Endodermal cell (in vitro differentiated cells): ENCODE results near the gene EPHB1. TPM values are rescaled to one million over a fixed set of nuclear protein-coding genes. Genes with fewer than 3 reads are reported as not detected.
A peak's percentile ranks its signal among the peaks of the same experiment; 100 is the strongest.
"Not testable (repeated sequence)": the region's sequence is repeated elsewhere in the genome, so short reads cannot be mapped to it uniquely, and the experiment has no call there.

Experiments
- DNase-seq: peaks from one replicate; pipeline ENCODE4 v3.0.0-alpha.2; 2017
- H3K27ac ChIP-seq: 2 replicates; pipeline ENCODE4 v1.5.1; 2013; ENCODE audit warnings: mild to moderate bottlenecking, low read depth, low read length, moderate library complexity
- H3K27me3 ChIP-seq: 2 replicates; pipeline ENCODE4 v1.6.1; 2013; ENCODE audit warnings: mild to moderate bottlenecking, low read length, moderate library complexity; ENCODE audit not compliant: insufficient read depth, control insufficient read depth, poor library complexity, severe bottlenecking
- H3K36me3 ChIP-seq: 2 replicates; pipeline ENCODE4 v1.7.0; 2013; ENCODE audit warnings: mild to moderate bottlenecking, low read length, moderate library complexity; ENCODE audit not compliant: control insufficient read depth, insufficient read depth
- H3K4me1 ChIP-seq: one replicate; pipeline ENCODE4 v1.7.0; 2013; ENCODE audit warnings: low read length; ENCODE audit not compliant: control insufficient read depth, insufficient read depth
- H3K4me3 ChIP-seq: 2 replicates; pipeline ENCODE4 v1.5.1; 2013; ENCODE audit warnings: mild to moderate bottlenecking, low read length, moderate library complexity
- H3K9ac ChIP-seq: 2 replicates; pipeline ENCODE4 v1.6.1; 2013; ENCODE audit warnings: mild to moderate bottlenecking, low read length, moderate library complexity; ENCODE audit not compliant: poor library complexity, severe bottlenecking; ENCODE audit errors: extremely low read depth
- H3K9me3 ChIP-seq: 2 replicates; pipeline ENCODE4 v1.6.1; 2013; ENCODE audit warnings: mild to moderate bottlenecking, low read length, moderate library complexity; ENCODE audit not compliant: control insufficient read depth
- H3K27ac Mint-ChIP-seq: 2 replicates; pipeline ENCODE4 v1.8.0; 2020; ENCODE audit warnings: mixed read lengths
- H3K27me3 Mint-ChIP-seq: 2 replicates; pipeline ENCODE4 v1.8.0; 2021; ENCODE audit warnings: mild to moderate bottlenecking, mixed read lengths; ENCODE audit not compliant: insufficient read depth
- H3K36me3 Mint-ChIP-seq: 2 replicates; pipeline ENCODE4 v1.8.0; 2020; ENCODE audit warnings: low read depth, mixed read lengths
- H3K4me1 Mint-ChIP-seq: 2 replicates; pipeline ENCODE4 v1.8.0; 2020; ENCODE audit warnings: mixed read lengths
- H3K4me3 Mint-ChIP-seq: 2 replicates; pipeline ENCODE4 v1.8.0; 2020; ENCODE audit warnings: mild to moderate bottlenecking, moderate library complexity, mixed read lengths
- H3K9me3 Mint-ChIP-seq: 2 replicates; pipeline ENCODE4 v1.8.0; 2020; ENCODE audit warnings: mild to moderate bottlenecking, mixed read lengths
- WGBS, 2 experiments: methylation state at CpG; one replicate each; pipeline versions ENCODE4 v1.1.5 to v1.1.7; 2013; ENCODE audit warnings: missing lambda C conversion rate in 2 of 2, mixed read lengths in 1 of 2; ENCODE audit not compliant: insufficient coverage in 1 of 2, insufficient read length in 1 of 2; 5-methylcytosine and 5-hydroxymethylcytosine counted together
- total RNA-seq, 2 donors: library from RNA; stranded (reverse); fragmentation: NEBNext Ultra II Directional in 1 of 2; extraction: Animal tissue kit (Norgen Biotek cat#: 25700) in 1 of 2; gene quantifications; 2 replicates in 1 of 2; 3 replicates in 1 of 2; pipeline ENCODE4 v1.2.1, GENCODE V29; 2021
- TF ChIP-seq, protein P1 (sequence below): fragments of 200-600 bp; sonication (generic); conservative IDR thresholded peaks from 2 replicates; pipeline ENCODE4 v1.5.0; 2021; ENCODE audit warnings: antibody characterized with exemption, mild to moderate bottlenecking

The EPHB1 gene
- total RNA-seq, 2 donors from 2014 or later: 2.9 to 3.6 TPM

DNA sequence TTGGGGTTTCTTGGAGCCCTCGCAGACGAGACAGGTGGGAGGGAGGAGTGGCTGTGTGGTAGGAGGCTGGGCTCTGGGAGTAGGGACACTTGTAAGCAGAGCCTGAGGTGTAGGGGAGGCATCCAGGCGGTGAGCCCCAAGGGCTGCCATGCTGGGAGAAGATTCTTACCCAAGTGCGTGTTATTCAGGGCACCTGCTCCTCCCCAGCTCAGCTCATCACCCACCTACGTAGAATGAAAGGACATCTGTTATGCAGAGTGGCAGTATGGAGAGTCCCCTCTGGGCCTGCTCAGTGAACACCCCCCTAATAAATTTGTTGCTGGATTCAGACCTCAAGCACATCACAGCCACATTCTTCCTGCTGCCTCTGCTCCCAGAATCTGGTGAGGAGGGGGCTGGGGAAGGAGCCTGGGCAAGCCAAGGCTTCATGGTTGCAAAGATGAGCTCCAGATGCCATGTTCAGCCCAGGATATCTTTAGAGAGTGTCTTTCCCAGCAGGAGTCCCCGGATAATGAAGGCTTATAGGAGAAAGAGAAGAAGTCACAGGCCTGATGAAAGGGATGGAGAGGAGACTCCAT, 261.8 kb downstream of the EPHB1 start:
- H3K36me3 ChIP-seq: no peaks in the 10 kb centered on the region
- Mint-ChIP-seq H3K9me3 (peaks cover 1% of the 10 kb centered on the region), H3K4me3 (no peak overlapping the region), H3K4me1 (no peaks in the 10 kb centered on the region), H3K27me3 (peaks cover 8% of the 10 kb centered on the region), H3K36me3 (no peaks in the 10 kb centered on the region), H3K27ac (no peak overlapping the region)
- H3K9me3 ChIP-seq: no peaks in the 10 kb centered on the region
- 74 to 88% methylated on average over 2 to 6 of the region's 6 CpGs for WGBS, 2 experiments
- no peak for DNase-seq
- H3K4me1 ChIP-seq: no peaks in the 10 kb centered on the region
- no peaks in the 10 kb centered on the region for H3K27me3 ChIP-seq
- TF ChIP-seq, protein P1, sequence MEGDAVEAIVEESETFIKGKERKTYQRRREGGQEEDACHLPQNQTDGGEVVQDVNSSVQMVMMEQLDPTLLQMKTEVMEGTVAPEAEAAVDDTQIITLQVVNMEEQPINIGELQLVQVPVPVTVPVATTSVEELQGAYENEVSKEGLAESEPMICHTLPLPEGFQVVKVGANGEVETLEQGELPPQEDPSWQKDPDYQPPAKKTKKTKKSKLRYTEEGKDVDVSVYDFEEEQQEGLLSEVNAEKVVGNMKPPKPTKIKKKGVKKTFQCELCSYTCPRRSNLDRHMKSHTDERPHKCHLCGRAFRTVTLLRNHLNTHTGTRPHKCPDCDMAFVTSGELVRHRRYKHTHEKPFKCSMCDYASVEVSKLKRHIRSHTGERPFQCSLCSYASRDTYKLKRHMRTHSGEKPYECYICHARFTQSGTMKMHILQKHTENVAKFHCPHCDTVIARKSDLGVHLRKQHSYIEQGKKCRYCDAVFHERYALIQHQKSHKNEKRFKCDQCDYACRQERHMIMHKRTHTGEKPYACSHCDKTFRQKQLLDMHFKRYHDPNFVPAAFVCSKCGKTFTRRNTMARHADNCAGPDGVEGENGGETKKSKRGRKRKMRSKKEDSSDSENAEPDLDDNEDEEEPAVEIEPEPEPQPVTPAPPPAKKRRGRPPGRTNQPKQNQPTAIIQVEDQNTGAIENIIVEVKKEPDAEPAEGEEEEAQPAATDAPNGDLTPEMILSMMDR: no peak
- H3K4me3 ChIP-seq: no peak overlapping the region
- H3K9ac ChIP-seq: no peak overlapping the region
- H3K27ac ChIP-seq: no peak overlapping the region

GRCh38 chr3:135057996-135058395, 262.9 kb downstream of the EPHB1 start:
- H3K27me3 Mint-ChIP-seq: peaks cover 8% of the 10 kb centered on the region
- H3K4me1 ChIP-seq: no peaks in the 10 kb centered on the region
- H3K4me3 ChIP-seq: no peak overlapping the region
- H3K27ac ChIP-seq: no peak overlapping the region
- H3K36me3 ChIP-seq: no peaks in the 10 kb centered on the region
- H3K9ac ChIP-seq: no peak overlapping the region
- no peaks in the 10 kb centered on the region for H3K9me3 ChIP-seq
- no peaks in the 10 kb centered on the region for H3K4me1 Mint-ChIP-seq
- 94 to 100% methylated on average over 3 to 5 of the region's 5 CpGs for WGBS, 2 experiments
- no peaks in the 10 kb centered on the region for H3K36me3 Mint-ChIP-seq
- TF ChIP-seq, protein P1: no peak
- no peak overlapping the region for H3K27ac Mint-ChIP-seq
- H3K27me3 ChIP-seq: no peaks in the 10 kb centered on the region
- peaks cover 13% of the 10 kb centered on the region for H3K9me3 Mint-ChIP-seq
- H3K4me3 Mint-ChIP-seq: no peak overlapping the region
- DNase-seq: no peak

- no peak overlapping the region for H3K27ac Mint-ChIP-seq
- no peak for DNase-seq
- H3K4me1 Mint-ChIP-seq: no peaks in the 10 kb centered on the region
- TF ChIP-seq, protein P1: no peak
- no peak overlapping the region for H3K4me3 Mint-ChIP-seq
- H3K27ac ChIP-seq: no peak overlapping the region
- H3K9me3 ChIP-seq: no peaks in the 10 kb centered on the region
- no peak overlapping the region for H3K4me3 ChIP-seq
- no peaks in the 10 kb centered on the region for H3K36me3 ChIP-seq
- H3K4me1 ChIP-seq: no peaks in the 10 kb centered on the region
- no peaks in the 10 kb centered on the region for H3K36me3 Mint-ChIP-seq
- 92 to 95% methylated on average over 5 to 6 of the region's 6 CpGs for WGBS, 2 experiments
- H3K9me3 Mint-ChIP-seq: peaks cover 26% of the 10 kb centered on the region
- H3K27me3 ChIP-seq: no peaks in the 10 kb centered on the region
- H3K9ac ChIP-seq: no peak overlapping the region
- peaks cover 8% of the 10 kb centered on the region for H3K27me3 Mint-ChIP-seq
Measured at GRCh38 chr3:135059580-135059979, 264.5 kb downstream of the EPHB1 start.

- H3K4me3 ChIP-seq: peak overlapping the region; percentile 5
- not testable (repeated sequence) for H3K36me3 ChIP-seq, H3K4me1 ChIP-seq, H3K27me3 Mint-ChIP-seq, H3K27ac ChIP-seq, H3K36me3 Mint-ChIP-seq, H3K4me3 Mint-ChIP-seq, H3K27me3 ChIP-seq, H3K9me3 ChIP-seq, H3K9ac ChIP-seq
- DNase-seq: peak; percentile 80
- Mint-ChIP-seq H3K9me3 (peaks cover 62% of the 10 kb centered on the region), H3K27ac (peak overlapping the region; percentile 90), H3K4me1 (peaks cover 17% of the 10 kb centered on the region)
- 84% methylated on average over 5 of the region's 5 CpGs; no CpG with 5 or more reads in 1 of the 2 experiments for WGBS, 2 experiments
Measured at GRCh38 chr3:135066844-135067727, 272.0 kb downstream of the EPHB1 start.
